Measurements from ENCODE around the gene C9.

DNA sequence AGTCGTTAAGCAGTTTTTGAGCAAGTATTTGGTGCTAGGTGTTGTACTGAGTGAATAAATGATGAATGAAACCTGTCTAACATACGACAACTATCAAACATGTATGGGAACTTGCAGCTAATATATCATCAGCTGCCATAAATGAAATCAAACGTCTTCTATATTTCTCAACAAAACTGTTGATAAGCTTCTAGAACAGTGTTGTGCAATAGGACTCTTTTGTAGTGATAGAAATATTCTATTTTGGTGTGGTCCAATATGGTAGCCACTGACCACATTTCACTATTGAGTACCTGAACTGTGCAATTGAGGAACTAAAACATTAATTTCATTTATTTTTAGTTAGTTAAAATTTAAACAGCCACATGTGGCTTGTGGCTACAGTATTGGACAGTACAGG, 128.6 kb downstream of the C9 start:
- TF ChIP-seq, protein P1, sequence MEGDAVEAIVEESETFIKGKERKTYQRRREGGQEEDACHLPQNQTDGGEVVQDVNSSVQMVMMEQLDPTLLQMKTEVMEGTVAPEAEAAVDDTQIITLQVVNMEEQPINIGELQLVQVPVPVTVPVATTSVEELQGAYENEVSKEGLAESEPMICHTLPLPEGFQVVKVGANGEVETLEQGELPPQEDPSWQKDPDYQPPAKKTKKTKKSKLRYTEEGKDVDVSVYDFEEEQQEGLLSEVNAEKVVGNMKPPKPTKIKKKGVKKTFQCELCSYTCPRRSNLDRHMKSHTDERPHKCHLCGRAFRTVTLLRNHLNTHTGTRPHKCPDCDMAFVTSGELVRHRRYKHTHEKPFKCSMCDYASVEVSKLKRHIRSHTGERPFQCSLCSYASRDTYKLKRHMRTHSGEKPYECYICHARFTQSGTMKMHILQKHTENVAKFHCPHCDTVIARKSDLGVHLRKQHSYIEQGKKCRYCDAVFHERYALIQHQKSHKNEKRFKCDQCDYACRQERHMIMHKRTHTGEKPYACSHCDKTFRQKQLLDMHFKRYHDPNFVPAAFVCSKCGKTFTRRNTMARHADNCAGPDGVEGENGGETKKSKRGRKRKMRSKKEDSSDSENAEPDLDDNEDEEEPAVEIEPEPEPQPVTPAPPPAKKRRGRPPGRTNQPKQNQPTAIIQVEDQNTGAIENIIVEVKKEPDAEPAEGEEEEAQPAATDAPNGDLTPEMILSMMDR (IDR thresholded peaks at IDR 0.05), result no peak
- TF ChIP-seq POLR2A (IDR thresholded peaks at IDR 0.05), result no peak

Measured in transverse colon (tissue), 3 donors.